H9 (cell line): ENCODE data around the gene SLC29A1. TPM values are rescaled to one million over a fixed set of nuclear protein-coding genes. Genes with fewer than 3 reads are reported as not detected.

Experiments
- DNase-seq: peaks from one replicate; pipeline ENCODE4 v3.0.0-alpha.2; 2017
- H2AFZ ChIP-seq: one replicate; pipeline ENCODE4 v1.6.1; 2013; ENCODE audit warnings: mild to moderate bottlenecking, low read length, control low read depth, moderate library complexity
- H2AK5ac ChIP-seq: 2 replicates; pipeline ENCODE4 v1.6.1; 2013; ENCODE audit warnings: low read length, control low read depth, mixed read lengths; ENCODE audit not compliant: insufficient read length
- H2BK120ac ChIP-seq: one replicate; pipeline ENCODE4 v1.6.1; 2013; ENCODE audit warnings: low read depth, mild to moderate bottlenecking, low read length, control low read depth, inconsistent platforms; ENCODE audit not compliant: poor library complexity, severe bottlenecking
- H2BK12ac ChIP-seq: 2 replicates; pipeline ENCODE4 v1.6.1; 2013; ENCODE audit warnings: low read length, control low read depth, mixed read lengths, low read depth; ENCODE audit not compliant: insufficient read length
- H2BK15ac ChIP-seq: 2 replicates; pipeline ENCODE4 v1.6.1; 2013; ENCODE audit warnings: low read depth, low read length, control low read depth
- H2BK20ac ChIP-seq: one replicate; pipeline ENCODE4 v1.6.1; 2013; ENCODE audit warnings: low read depth, mild to moderate bottlenecking, low read length, control low read depth, inconsistent platforms; ENCODE audit not compliant: poor library complexity, severe bottlenecking
- H2BK5ac ChIP-seq: 2 replicates; pipeline ENCODE4 v1.6.1; 2013; ENCODE audit warnings: low read length, control low read depth, mixed read lengths; ENCODE audit not compliant: insufficient read length
- H3K14ac ChIP-seq: 2 replicates; pipeline ENCODE4 v1.6.1; 2013; ENCODE audit warnings: low read length, control low read depth; ENCODE audit not compliant: insufficient read depth
- H3K18ac ChIP-seq: 2 replicates; pipeline ENCODE4 v1.6.1; 2013; ENCODE audit warnings: low read depth, mild to moderate bottlenecking, mixed read lengths, low read length, control low read depth; ENCODE audit not compliant: insufficient read length
- H3K23ac ChIP-seq: 2 replicates; pipeline ENCODE4 v1.6.1; 2013; ENCODE audit warnings: low read length, control low read depth, mixed read lengths, low read depth; ENCODE audit not compliant: insufficient read length
- H3K23me2 ChIP-seq: 2 replicates; pipeline ENCODE4 v1.6.1; 2013; ENCODE audit warnings: low read depth, mild to moderate bottlenecking, mixed read lengths, low read length, control low read depth; ENCODE audit not compliant: insufficient read length, poor library complexity, severe bottlenecking
- H3K27ac ChIP-seq: 2 replicates; pipeline ENCODE4 v1.5.1; 2013; ENCODE audit warnings: low read length, control low read depth, mixed read lengths, low read depth; ENCODE audit not compliant: insufficient read length
- H3K27me3 ChIP-seq: 2 replicates; pipeline ENCODE4 v1.6.1; 2013; ENCODE audit warnings: low read length, control low read depth, inconsistent platforms; ENCODE audit not compliant: insufficient read depth
- H3K4ac ChIP-seq: 2 replicates; pipeline ENCODE4 v1.6.1; 2013; ENCODE audit warnings: low read depth, mild to moderate bottlenecking, control low read depth, inconsistent platforms, low read length, moderate library complexity
- H3K4me1 ChIP-seq: 2 replicates; pipeline ENCODE4 v1.6.1; 2013; ENCODE audit warnings: low read length, control low read depth, inconsistent platforms; ENCODE audit not compliant: insufficient read depth
- H3K4me2 ChIP-seq: 2 replicates; pipeline ENCODE4 v1.6.1; 2013; ENCODE audit warnings: low read length, control low read depth, mixed read lengths; ENCODE audit not compliant: insufficient read length, insufficient read depth
- H3K56ac ChIP-seq: 2 replicates; pipeline ENCODE4 v1.6.1; 2013; ENCODE audit warnings: low read depth, mild to moderate bottlenecking, mixed read lengths, low read length, control low read depth; ENCODE audit not compliant: insufficient read length
- H3K79me1 ChIP-seq: 2 replicates; pipeline ENCODE4 v1.6.1; 2013; ENCODE audit warnings: low read depth, mild to moderate bottlenecking, moderate library complexity, low read length, control low read depth, inconsistent platforms; ENCODE audit not compliant: insufficient read depth, poor library complexity, severe bottlenecking
- H3K79me2 ChIP-seq: 2 replicates; pipeline ENCODE4 v1.6.1; 2013; ENCODE audit warnings: low read length, control low read depth, inconsistent platforms; ENCODE audit not compliant: insufficient read depth
- H3K9ac ChIP-seq: 2 replicates; pipeline ENCODE4 v1.6.1; 2013; ENCODE audit warnings: low read length, control low read depth, mixed read lengths; ENCODE audit not compliant: insufficient read length; ENCODE audit errors: extremely low read depth
- H3K9me3 ChIP-seq: one replicate; pipeline ENCODE4 v1.6.1; 2013; ENCODE audit warnings: low read depth, low read length, inconsistent platforms; ENCODE audit not compliant: control insufficient read depth
- H3T11ph ChIP-seq: one replicate; pipeline ENCODE4 v1.6.1; 2013; ENCODE audit warnings: mild to moderate bottlenecking, low read length, control low read depth, inconsistent platforms
- H4K20me1 ChIP-seq: one replicate; pipeline ENCODE4 v1.6.1; 2013; ENCODE audit not compliant: control insufficient read depth, insufficient read length, insufficient read depth
- H4K5ac ChIP-seq: 2 replicates; pipeline ENCODE4 v1.6.1; 2013; ENCODE audit warnings: low read depth, mild to moderate bottlenecking, mixed read lengths, low read length, control low read depth; ENCODE audit not compliant: insufficient read length
- H4K8ac ChIP-seq: replicated peaks from 2 replicates; pipeline ENCODE4 v1.6.1; 2013; ENCODE audit warnings: low read length, control low read depth, mixed read lengths, low read depth; ENCODE audit not compliant: insufficient read length
- H4K91ac ChIP-seq: 2 replicates; pipeline ENCODE4 v1.6.1; 2013; ENCODE audit warnings: low read depth, mild to moderate bottlenecking, moderate library complexity, mixed read lengths, low read length, control low read depth; ENCODE audit not compliant: insufficient read length
- H3K27ac Mint-ChIP-seq, 3 experiments: 2 replicates in 2 of 3; 3 replicates in 1 of 3; pipeline ENCODE4 v1.8.0; 2020 to 2021; ENCODE audit warnings: mixed read lengths in 3 of 3, mild to moderate bottlenecking in 1 of 3, moderate library complexity in 1 of 3
- H3K27me3 Mint-ChIP-seq: 2 replicates; pipeline ENCODE4 v1.8.0; 2021; ENCODE audit warnings: low read depth, mild to moderate bottlenecking, moderate library complexity, mixed read lengths
- H3K36me3 Mint-ChIP-seq, 3 experiments: 2 replicates in 2 of 3; 3 replicates in 1 of 3; pipeline ENCODE4 v1.8.0; 2020 to 2021; ENCODE audit warnings: low read depth in 3 of 3, mixed read lengths in 3 of 3; ENCODE audit not compliant: insufficient read depth in 1 of 3
- H3K4me1 Mint-ChIP-seq, 2 experiments: 2 replicates each; pipeline ENCODE4 v1.8.0; 2020; ENCODE audit warnings: mixed read lengths in 2 of 2
- H3K4me3 Mint-ChIP-seq, 2 experiments: 2 replicates in 1 of 2; 3 replicates in 1 of 2; pipeline ENCODE4 v1.8.0; 2020 to 2021; ENCODE audit warnings: mild to moderate bottlenecking in 2 of 2, mixed read lengths in 2 of 2, moderate library complexity in 1 of 2
- H3K9me3 Mint-ChIP-seq, 2 experiments: 2 replicates in 1 of 2; 3 replicates in 1 of 2; pipeline ENCODE4 v1.8.0; 2020; ENCODE audit warnings: mild to moderate bottlenecking in 2 of 2, mixed read lengths in 2 of 2, moderate library complexity in 1 of 2
- WGBS: extraction: QIAGEN DNeasy Blood & Tissue Kit; methylation state at CpG from one replicate; pipeline ENCODE4 v1.1.7; 2013; ENCODE audit warnings: missing lambda C conversion rate, low lambda C conversion rate, mixed read lengths; ENCODE audit not compliant: insufficient read length; ENCODE audit errors: extremely low coverage; 5-methylcytosine and 5-hydroxymethylcytosine counted together
- total RNA-seq: library from RNA; stranded (reverse); gene quantifications from 2 replicates; pipeline ENCODE4 v1.2.1, GENCODE V29; 2021
- TF ChIP-seq, protein P1 (sequence below): fragments of 200-600 bp; sonication (generic); conservative IDR thresholded peaks from 3 replicates; pipeline ENCODE4 v1.8.0; 2021; ENCODE audit warnings: antibody characterized with exemption, mild to moderate bottlenecking

The SLC29A1 gene
- total RNA-seq, 1 experiment from 2014 or later, result 124 TPM

DNA sequence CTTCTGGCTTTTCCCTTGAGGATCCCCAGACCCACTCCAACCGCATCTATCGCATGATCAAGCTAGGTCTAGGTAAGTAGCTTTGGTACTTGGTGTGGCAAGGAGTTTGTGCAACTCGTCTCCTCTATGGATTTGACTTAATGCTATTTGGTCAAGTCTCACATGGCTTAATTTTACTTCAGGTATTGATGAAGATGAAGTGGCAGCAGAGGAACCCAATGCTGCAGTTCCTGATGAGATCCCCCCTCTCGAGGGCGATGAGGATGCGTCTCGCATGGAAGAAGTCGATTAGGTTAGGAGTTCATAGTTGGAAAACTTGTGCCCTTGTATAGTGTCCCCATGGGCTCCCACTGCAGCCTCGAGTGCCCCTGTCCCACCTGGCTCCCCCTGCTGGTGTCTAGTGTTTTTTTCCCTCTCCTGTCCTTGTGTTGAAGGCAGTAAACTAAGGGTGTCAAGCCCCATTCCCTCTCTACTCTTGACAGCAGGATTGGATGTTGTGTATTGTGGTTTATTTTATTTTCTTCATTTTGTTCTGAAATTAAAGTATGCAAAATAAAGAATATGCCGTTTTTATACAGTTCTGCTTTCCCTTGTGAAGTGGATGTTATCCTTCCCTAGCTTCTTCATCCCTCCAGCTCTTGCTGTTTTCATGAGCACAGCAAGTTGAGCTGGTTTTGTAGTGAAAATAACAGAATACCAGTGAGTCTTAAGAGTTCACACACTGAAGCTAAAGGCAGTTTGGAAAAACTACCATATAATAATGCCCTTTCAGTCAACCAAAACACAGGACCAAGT is 30.1 kb downstream of the SLC29A1 start:
- no peaks in the 10 kb centered on the region for H3K27me3 ChIP-seq
- no peak overlapping the region for H3K27ac ChIP-seq
- no peak overlapping the region for H2BK5ac ChIP-seq
- H3K4me1 Mint-ChIP-seq, result peaks cover 58 to 63% of the 10 kb centered on the region in 2 experiments
- H2BK20ac ChIP-seq, result no peak overlapping the region
- H3K9ac ChIP-seq, result no peak overlapping the region
- H3K27ac Mint-ChIP-seq, result peak overlapping the region; percentile 24 to 92 (median 77); a peak in 3 of 7 replicates
- H3K18ac ChIP-seq, result no peak overlapping the region
- H3T11ph ChIP-seq, result no peak overlapping the region
- peak overlapping the region; percentile 5 to 63; a peak in 3 of 5 replicates for H3K4me3 Mint-ChIP-seq
- H3K9me3 Mint-ChIP-seq, result no peaks in the 10 kb centered on the region
- H3K27me3 Mint-ChIP-seq, result peaks cover 11% of the 10 kb centered on the region
- peak; percentile 75 for DNase-seq
- no CpG with 5 or more reads among the region's 10 CpGs for WGBS
- H3K4ac ChIP-seq, result no peak overlapping the region
- peaks cover 56 to 81% (median 74%) of the 10 kb centered on the region in 3 experiments for H3K36me3 Mint-ChIP-seq
- no peak overlapping the region for H2BK15ac ChIP-seq
- no peak overlapping the region for H4K8ac ChIP-seq
- no peak overlapping the region for H3K56ac ChIP-seq
- no peak overlapping the region for H2BK120ac ChIP-seq
- H3K79me1 ChIP-seq, result no peaks in the 10 kb centered on the region
- no peaks in the 10 kb centered on the region for H3K9me3 ChIP-seq
- no peak overlapping the region for H2AFZ ChIP-seq
- H3K14ac ChIP-seq, result no peak overlapping the region
- peaks cover 8% of the 10 kb centered on the region for H3K23me2 ChIP-seq
- no peak overlapping the region for H3K4me2 ChIP-seq
- no peak overlapping the region for H3K23ac ChIP-seq
- TF ChIP-seq, protein P1, sequence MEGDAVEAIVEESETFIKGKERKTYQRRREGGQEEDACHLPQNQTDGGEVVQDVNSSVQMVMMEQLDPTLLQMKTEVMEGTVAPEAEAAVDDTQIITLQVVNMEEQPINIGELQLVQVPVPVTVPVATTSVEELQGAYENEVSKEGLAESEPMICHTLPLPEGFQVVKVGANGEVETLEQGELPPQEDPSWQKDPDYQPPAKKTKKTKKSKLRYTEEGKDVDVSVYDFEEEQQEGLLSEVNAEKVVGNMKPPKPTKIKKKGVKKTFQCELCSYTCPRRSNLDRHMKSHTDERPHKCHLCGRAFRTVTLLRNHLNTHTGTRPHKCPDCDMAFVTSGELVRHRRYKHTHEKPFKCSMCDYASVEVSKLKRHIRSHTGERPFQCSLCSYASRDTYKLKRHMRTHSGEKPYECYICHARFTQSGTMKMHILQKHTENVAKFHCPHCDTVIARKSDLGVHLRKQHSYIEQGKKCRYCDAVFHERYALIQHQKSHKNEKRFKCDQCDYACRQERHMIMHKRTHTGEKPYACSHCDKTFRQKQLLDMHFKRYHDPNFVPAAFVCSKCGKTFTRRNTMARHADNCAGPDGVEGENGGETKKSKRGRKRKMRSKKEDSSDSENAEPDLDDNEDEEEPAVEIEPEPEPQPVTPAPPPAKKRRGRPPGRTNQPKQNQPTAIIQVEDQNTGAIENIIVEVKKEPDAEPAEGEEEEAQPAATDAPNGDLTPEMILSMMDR, result peak; percentile 73
- H4K20me1 ChIP-seq, result no peaks in the 10 kb centered on the region
- no peak overlapping the region for H4K91ac ChIP-seq
- H2BK12ac ChIP-seq, result no peak overlapping the region
- H3K4me1 ChIP-seq, result peaks cover 5% of the 10 kb centered on the region; the same call in 1 of the 2 replicates
- H4K5ac ChIP-seq, result no peak overlapping the region
- H2AK5ac ChIP-seq, result no peak overlapping the region
- H3K79me2 ChIP-seq, result peaks cover 11% of the 10 kb centered on the region; the same call in 1 of the 2 replicates
